HCT116 (cell line): ENCODE measurements around the gene ENTREP1. TPM values are rescaled to one million over a fixed set of nuclear protein-coding genes. Genes with fewer than 3 reads are reported as not detected.

Experiments used
- ATAC-seq: fragments of 200-7000 bp; cut with Tn5 transposase; 2 replicates; pipeline ENCODE4 v1.9.1; 2020; ENCODE audit warnings: mild to moderate bottlenecking, moderate library complexity
- BruUV-seq: library from RNA; stranded (reverse); fragments of 400-500 nt; replicated peaks from 2 replicates; lab custom pipeline; 2021; lab: Mats Ljungman, UMichigan
- CTCF ChIA-PET: fragments of 300-600 bp; sonication (Branson Sonifier 250); formaldehyde crosslinking; loops from one replicate; lab custom pipeline; 2021; ENCODE audit warnings: antibody characterized with exemption; lab: Charles Lee
- POLR2A ChIA-PET: fragments of 300-600, 350-600 bp; sonication (Branson Sonifier 250); formaldehyde crosslinking; loops from one replicate; lab custom pipeline; 2021; ENCODE audit warnings: antibody characterized with exemption; lab: Charles Lee
- RAD21 ChIA-PET, 2 experiments: fragments of 300-600 bp; sonication (Branson Sonifier 250); formaldehyde crosslinking; loops; one replicate each; lab custom pipeline; 2023; ENCODE audit warnings: low total read pairs in 2 of 2; ENCODE audit not compliant: uncharacterized antibody in 2 of 2, unreplicated experiment in 2 of 2, low non-redundant PET in 1 of 2; lab: Charles Lee
- DNase-seq: peaks from one replicate; pipeline ENCODE4 v3.0.0-alpha.2; 2010; ENCODE audit warnings: low read depth, low spot score
- H2AFZ ChIP-seq: fragments of 200-600 bp; shearing (Covaris generic), sonication (generic); 2 replicates; pipeline ENCODE4 v1.6.1; 2017; ENCODE audit warnings: low read depth, mixed run types, mixed read lengths, antibody characterized with exemption, low read length; ENCODE audit not compliant: poor library complexity, severe bottlenecking
- H3K27ac ChIP-seq: 2 replicates; pipeline ENCODE4 v1.5.1; 2012; ENCODE audit warnings: low read depth, low read length
- H3K27me3 ChIP-seq: fragments of 200-600 bp; sonication (generic); 2 replicates; pipeline ENCODE4 v1.6.1; 2016; ENCODE audit warnings: mixed run types, low read length, mixed read lengths; ENCODE audit not compliant: insufficient read depth
- H3K36me3 ChIP-seq, 2 experiments: fragments of 200-500 bp in 1 of 2; fragments of 200-600 bp in 1 of 2; sonication (Bioruptor generic) in 1 of 2; sonication (generic) in 1 of 2; 2 replicates each; pipeline versions ENCODE4 v1.5.1 to v1.6.1; 2014 to 2016; ENCODE audit warnings: low read length in 2 of 2, inconsistent platforms in 1 of 2, mixed read lengths in 1 of 2, mixed run types in 1 of 2; ENCODE audit not compliant: insufficient read depth in 2 of 2, control insufficient read depth in 1 of 2
- H3K4me1 ChIP-seq, 2 experiments: fragments of 200-600 bp in 1 of 2; sonication (generic) in 1 of 2; 2 replicates each; pipeline versions ENCODE4 v1.5.1 to v1.6.1; 2012 to 2017; ENCODE audit warnings: low read length in 2 of 2, inconsistent platforms in 1 of 2, mild to moderate bottlenecking in 1 of 2, mixed read lengths in 1 of 2, mixed run types in 1 of 2, moderate library complexity in 1 of 2; ENCODE audit not compliant: insufficient read depth in 2 of 2, control insufficient read depth in 1 of 2
- H3K4me2 ChIP-seq: fragments of 200-600 bp; sonication (generic); 2 replicates; pipeline ENCODE4 v1.6.1; 2017; ENCODE audit warnings: mixed run types, low read length, mixed read lengths
- H3K4me3 ChIP-seq, 2 experiments: fragments of 200-600 bp in 1 of 2; sonication (generic) in 1 of 2; replicated peaks in 1 of 2; 2 replicates each; pipeline ENCODE4 v1.5.1; 2011 to 2016; ENCODE audit warnings: low read length in 2 of 2, control low read depth in 1 of 2, low read depth in 1 of 2, mild to moderate bottlenecking in 1 of 2, mixed read lengths in 1 of 2, mixed run types in 1 of 2
- H3K79me2 ChIP-seq: fragments of 200-600 bp; sonication (generic); 2 replicates; pipeline ENCODE4 v1.6.1; 2017; ENCODE audit warnings: mild to moderate bottlenecking, mixed run types, low read length, moderate library complexity, mixed read lengths; ENCODE audit not compliant: insufficient read depth
- H3K9ac ChIP-seq: fragments of 200-600 bp; sonication (generic); 2 replicates; pipeline ENCODE4 v1.6.1; 2016; ENCODE audit warnings: low read length, mixed read lengths
- H3K9me2 ChIP-seq: fragments of 200-600 bp; sonication (generic), shearing (Covaris generic); 2 replicates; pipeline ENCODE4 v1.6.1; 2017; ENCODE audit warnings: mixed run types, mild to moderate bottlenecking, moderate library complexity; ENCODE audit not compliant: insufficient read depth
- H3K9me3 ChIP-seq, 2 experiments: fragments of 200-500 bp in 1 of 2; fragments of 200-600 bp in 1 of 2; sonication (Bioruptor generic) in 1 of 2; sonication (generic) in 1 of 2; 2 replicates each; pipeline ENCODE4 v1.6.1; 2014 to 2017; ENCODE audit warnings: low read length in 2 of 2, mixed read lengths in 2 of 2, inconsistent platforms in 1 of 2, low read depth in 1 of 2, mild to moderate bottlenecking in 1 of 2, mixed run types in 1 of 2, moderate library complexity in 1 of 2; ENCODE audit not compliant: control insufficient read depth in 1 of 2, insufficient read depth in 1 of 2
- H4K20me1 ChIP-seq: fragments of 200-600 bp; sonication (generic), shearing (Covaris generic); 2 replicates; pipeline ENCODE4 v1.6.1; 2017; ENCODE audit warnings: mixed run types, mild to moderate bottlenecking, moderate library complexity; ENCODE audit not compliant: insufficient read depth
- CBX3 ChIP-seq: IDR thresholded peaks from 2 replicates; pipeline ENCODE4 v1.6.1; 2012; ENCODE audit warnings: low read depth
- EZH2phosphoT487 ChIP-seq: fragments of 200-600 bp; IDR thresholded peaks from 2 replicates; pipeline ENCODE4 v1.6.1; 2018; ENCODE audit warnings: antibody characterized with exemption, borderline replicate concordance
- POLR2AphosphoS5 ChIP-seq: IDR thresholded peaks from 2 replicates; pipeline ENCODE4 v1.6.1; 2011; ENCODE audit warnings: mild to moderate bottlenecking, low read depth, low read length, moderate library complexity
- intact Hi-C: fragments of 100-400 bp; cut with micrococcal nuclease; formaldehyde crosslinking; loops from 2 replicates; pipeline ENCODE4 v1.10.0; 2022
- total RNA-seq: library from RNA; stranded (reverse); gene quantifications from one replicate; pipeline ENCODE4 v1.2.1, GENCODE V29; 2021; ENCODE audit not compliant: unreplicated experiment
- TF ChIP-seq, protein P1 (sequence below): IDR thresholded peaks from 2 replicates; pipeline ENCODE4 v1.6.1; 2012

Gene ENTREP1
- total RNA-seq, 1 experiment from 2014 or later = 1.1 TPM

DNA sequence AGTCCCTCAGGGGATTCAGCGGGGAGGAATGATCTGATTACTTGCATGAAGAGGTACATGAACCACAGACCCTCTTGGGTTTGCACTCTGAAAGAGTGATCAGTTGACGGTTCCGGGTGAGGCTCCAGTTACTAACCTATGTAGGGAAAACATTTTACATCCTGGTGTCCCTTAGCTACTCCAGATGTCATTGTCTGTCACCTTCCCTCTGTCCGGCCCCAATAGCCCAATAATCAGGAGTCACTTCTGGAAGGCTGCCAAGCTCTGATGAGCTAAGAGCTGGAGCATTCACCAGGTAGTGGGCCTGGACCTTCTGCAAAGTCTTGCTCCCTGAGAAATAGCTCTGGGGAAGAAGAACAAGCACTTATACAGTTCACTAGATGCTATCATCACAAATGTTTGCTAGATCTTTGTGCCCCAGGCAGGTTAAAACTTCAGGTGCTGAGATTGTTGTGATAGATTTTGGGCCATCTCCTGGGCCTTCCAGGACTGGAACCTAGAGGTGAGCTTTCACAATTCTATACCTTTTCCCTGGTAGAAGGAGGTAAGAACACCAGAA is 64.5 kb downstream of the ENTREP1 start:
- no peak overlapping the region for H3K27ac ChIP-seq
- TF ChIP-seq, protein P1, sequence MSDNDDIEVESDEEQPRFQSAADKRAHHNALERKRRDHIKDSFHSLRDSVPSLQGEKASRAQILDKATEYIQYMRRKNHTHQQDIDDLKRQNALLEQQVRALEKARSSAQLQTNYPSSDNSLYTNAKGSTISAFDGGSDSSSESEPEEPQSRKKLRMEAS = no peak
- TF ChIP-seq, all 23 proteins: peak for 0
- Histone ChIP-seq H4K20me1 (no peaks in the 10 kb centered on the region), H3K9ac (no peak overlapping the region), H3K4me2 (no peak overlapping the region), H3K79me2 (no peaks in the 10 kb centered on the region), H3K9me2 (no peaks in the 10 kb centered on the region), H3K4me3 (no peak overlapping the region), H2AFZ (no peak overlapping the region), H3K4me1 (no peaks in the 10 kb centered on the region), H3K27me3 (peaks cover 3% of the 10 kb centered on the region; the same call in 1 of the 2 replicates), H3K36me3 (no peaks in the 10 kb centered on the region), H3K9me3 (no peaks in the 10 kb centered on the region)
- no peak for DNase-seq
- CTCF ChIA-PET = no interaction called here
- POLR2A ChIA-PET = no interaction called here
- no TSS peak for BruUV-seq
- no peak for ATAC-seq
- RAD21 ChIA-PET = interaction anchor here in 1 of 2 experiments (0.6 kb wide), 1 partner anchor 333 kb away, joined by 3 read pairs; no protein-coding TSS in a partner anchor
- intact Hi-C loops = no loop called here

DNA sequence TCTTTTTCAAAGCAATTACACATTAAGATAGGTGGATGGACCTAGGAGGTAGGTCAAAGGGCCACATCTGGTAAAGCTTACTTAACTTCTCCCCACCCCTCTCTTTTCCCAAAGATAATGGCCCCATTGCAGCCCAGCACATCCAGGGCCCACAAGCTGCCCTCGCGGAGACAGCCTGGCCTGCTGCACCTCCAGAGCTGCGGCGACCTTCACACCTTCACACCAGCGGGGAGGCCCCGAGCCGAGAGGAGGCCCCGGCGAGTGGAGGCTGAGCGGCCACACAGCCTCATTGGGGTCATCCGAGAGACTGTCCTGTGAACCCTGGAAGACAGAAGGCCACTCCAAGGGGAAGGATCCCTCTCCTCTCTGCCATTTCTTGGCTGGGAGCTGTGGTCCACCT is 66.5 kb downstream of the ENTREP1 start:
- no peaks in the 10 kb centered on the region for H3K36me3 ChIP-seq
- intact Hi-C loops = no loop called here
- no peak overlapping the region for H2AFZ ChIP-seq
- no peak overlapping the region for H3K4me2 ChIP-seq
- TF ChIP-seq EZH2phosphoT487 (no peak), CBX3 (no peak), POLR2AphosphoS5 (no peak)
- no peak overlapping the region for H3K9ac ChIP-seq
- BruUV-seq = no TSS peak
- no peak overlapping the region for H3K27ac ChIP-seq
- H4K20me1 ChIP-seq = no peaks in the 10 kb centered on the region
- no peaks in the 10 kb centered on the region for H3K79me2 ChIP-seq
- peaks cover 3% of the 10 kb centered on the region; the same call in 1 of the 2 replicates for H3K27me3 ChIP-seq
- no peaks in the 10 kb centered on the region for H3K9me2 ChIP-seq
- ATAC-seq (no peak), DNase-seq (no peak)
- CTCF ChIA-PET = no interaction called here
- H3K4me1 ChIP-seq = no peaks in the 10 kb centered on the region
- POLR2A ChIA-PET = no interaction called here
- H3K4me3 ChIP-seq = no peak overlapping the region
- no peaks in the 10 kb centered on the region for H3K9me3 ChIP-seq
- RAD21 ChIA-PET = no interaction called here
